HepG2 (cell line): ENCODE results near the gene SCN9A. TPM values are rescaled to one million over a fixed set of nuclear protein-coding genes. Genes with fewer than 3 reads are reported as not detected.

Source experiments
- CBFB ChIP-seq: sonication (generic); formaldehyde crosslinking; IDR thresholded peaks from 2 replicates; pipeline ENCODE4 v1.4.0; 2020; ENCODE audit warnings: missing genetic modification reagents
- HOXA9 ChIP-seq: sonication (generic); formaldehyde crosslinking; IDR thresholded peaks from 2 replicates; pipeline ENCODE4 v1.8.1; 2022; ENCODE audit warnings: missing genetic modification reagents, mild to moderate bottlenecking, moderate library complexity, borderline replicate concordance
- KLF11 ChIP-seq: IDR thresholded peaks from 2 replicates; pipeline ENCODE4 v1.6.1; 2016; ENCODE audit warnings: missing compliant biosample characterization
- MYNN ChIP-seq: sonication (generic); formaldehyde crosslinking; IDR thresholded peaks from 2 replicates; pipeline ENCODE4 v1.4.0; 2020; ENCODE audit warnings: mild to moderate bottlenecking, low read depth, missing genetic modification reagents
- RELA ChIP-seq: sonication (generic); formaldehyde crosslinking; IDR thresholded peaks from 2 replicates; pipeline ENCODE4 v1.4.0; 2020; ENCODE audit warnings: missing genetic modification reagents
- SAFB2 ChIP-seq: sonication (generic); formaldehyde crosslinking; IDR thresholded peaks from 2 replicates; pipeline ENCODE4 v1.5.1; 2020; ENCODE audit warnings: missing genetic modification reagents, low read depth, mild to moderate bottlenecking, borderline replicate concordance
- THYN1 ChIP-seq: sonication (generic); formaldehyde crosslinking; IDR thresholded peaks from 2 replicates; pipeline ENCODE4 v1.8.1; 2023; ENCODE audit warnings: low read depth, mild to moderate bottlenecking, moderate library complexity, missing genetic modification reagents, borderline replicate concordance
- ZNF44 ChIP-seq: sonication (generic); formaldehyde crosslinking; IDR thresholded peaks from 2 replicates; pipeline ENCODE4 v1.5.1; 2020; ENCODE audit warnings: mild to moderate bottlenecking, missing genetic modification reagents
- ZNF589 ChIP-seq: sonication (generic); formaldehyde crosslinking; conservative IDR thresholded peaks from 2 replicates; pipeline ENCODE4 v1.8.0; 2022; ENCODE audit warnings: mild to moderate bottlenecking, moderate library complexity, missing genetic modification reagents
- ZSCAN9 ChIP-seq: IDR thresholded peaks from 2 replicates; pipeline ENCODE4 v1.6.1; 2016; ENCODE audit warnings: borderline replicate concordance
- polyA plus RNA-seq, 8 experiments: library from polyadenylated mRNA; depleted of rRNA in 3 of 8; stranded (reverse) in 7 of 8; unstranded in 1 of 8; fragments of >200 nt; fragmentation: Illumina TruSeq in 4 of 8; extraction: Trizol in 4 of 8; gene quantifications; 2 replicates each; pipeline versions ENCODE4 v1.2.1 to v1.2.3, GENCODE V29; 2011 to 2016; ENCODE audit warnings: low read depth in 4 of 8, missing spikeins in 1 of 8, mixed read lengths in 1 of 8; ENCODE audit not compliant: insufficient read depth in 1 of 8
- total RNA-seq, 5 experiments: library from RNA; depleted of rRNA; stranded (reverse); fragments of >200 nt; fragmentation: Illumina TruSeq; extraction: Trizol; gene quantifications; 2 replicates each; pipeline ENCODE4 v1.2.3, GENCODE V29; 2016; ENCODE audit warnings: low read depth in 1 of 5
- TF ChIP-seq, protein P1 (sequence below): sonication (generic); formaldehyde crosslinking; IDR thresholded peaks from 2 replicates; pipeline ENCODE4 v1.4.0; 2020; ENCODE audit warnings: missing genetic modification reagents, borderline replicate concordance
- TF ChIP-seq, protein P2 (sequence below): sonication (generic); formaldehyde crosslinking; IDR thresholded peaks from 2 replicates; pipeline ENCODE4 v1.4.0; 2020; ENCODE audit warnings: missing genetic modification reagents
- TF ChIP-seq, protein P3 (sequence below): IDR thresholded peaks from 2 replicates; pipeline ENCODE4 v1.4.0; 2020; ENCODE audit warnings: mild to moderate bottlenecking, missing genetic modification reagents
- TF ChIP-seq, protein P4 (sequence below): sonication (generic); formaldehyde crosslinking; IDR thresholded peaks from 2 replicates; pipeline ENCODE4 v1.4.0; 2020; ENCODE audit warnings: missing genetic modification reagents
- TF ChIP-seq, protein P5 (sequence below): sonication (generic); formaldehyde crosslinking; IDR thresholded peaks from 2 replicates; pipeline ENCODE4 v1.4.0; 2020; ENCODE audit warnings: missing genetic modification reagents

The SCN9A gene
- total and polyA plus RNA-seq, 2 of the 13 experiments (the other 11 are each of a cell fraction or from before 2014, with no cell fraction given): 15.3 to 24.3 TPM

DNA sequence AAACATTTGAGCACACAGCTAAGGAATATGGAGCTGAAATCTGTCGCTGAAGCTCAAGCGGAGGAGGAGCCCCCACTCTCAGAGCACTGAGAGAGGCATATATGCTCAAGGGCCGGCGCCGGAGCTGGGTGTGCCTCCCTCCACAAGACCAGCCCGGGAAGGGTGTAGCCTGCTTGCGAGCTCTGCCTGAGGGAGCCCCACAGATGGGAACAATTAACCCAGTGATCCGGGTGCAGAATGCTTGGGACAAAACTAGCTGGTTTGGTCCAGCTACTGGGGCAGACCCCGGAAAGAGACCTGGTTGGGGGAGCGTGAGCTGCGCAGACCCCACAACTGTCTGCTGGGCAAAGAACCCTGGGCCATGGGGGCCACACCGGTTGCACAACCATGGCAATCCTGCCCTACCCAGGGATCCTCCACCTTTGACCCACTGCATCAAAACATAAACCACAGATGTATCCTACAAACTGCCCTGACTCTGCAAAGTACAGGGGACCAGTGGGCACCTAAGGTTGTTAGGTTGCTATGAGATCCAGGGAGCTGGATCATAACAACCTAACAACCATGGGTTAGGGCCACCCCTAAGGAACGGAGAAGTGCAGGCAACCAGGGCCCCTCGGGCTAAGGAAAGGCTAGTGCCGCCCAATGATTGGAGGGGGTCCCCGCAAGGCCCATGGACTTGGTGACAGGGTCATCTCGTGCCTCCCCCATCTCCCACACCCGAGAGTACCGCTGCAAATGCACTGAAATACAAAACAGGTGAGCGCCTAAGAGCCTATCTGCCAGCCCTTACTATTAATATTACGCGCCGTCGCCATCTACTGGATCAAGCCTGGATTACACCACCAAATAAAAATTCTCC is 194.6 kb downstream of the SCN9A start (continued):
- TF ChIP-seq MYNN (CRISPR knock-in tag): 0 out of 2 replicates have a peak, but pooled peaks have one; percentile 44
- TF ChIP-seq, protein P1, sequence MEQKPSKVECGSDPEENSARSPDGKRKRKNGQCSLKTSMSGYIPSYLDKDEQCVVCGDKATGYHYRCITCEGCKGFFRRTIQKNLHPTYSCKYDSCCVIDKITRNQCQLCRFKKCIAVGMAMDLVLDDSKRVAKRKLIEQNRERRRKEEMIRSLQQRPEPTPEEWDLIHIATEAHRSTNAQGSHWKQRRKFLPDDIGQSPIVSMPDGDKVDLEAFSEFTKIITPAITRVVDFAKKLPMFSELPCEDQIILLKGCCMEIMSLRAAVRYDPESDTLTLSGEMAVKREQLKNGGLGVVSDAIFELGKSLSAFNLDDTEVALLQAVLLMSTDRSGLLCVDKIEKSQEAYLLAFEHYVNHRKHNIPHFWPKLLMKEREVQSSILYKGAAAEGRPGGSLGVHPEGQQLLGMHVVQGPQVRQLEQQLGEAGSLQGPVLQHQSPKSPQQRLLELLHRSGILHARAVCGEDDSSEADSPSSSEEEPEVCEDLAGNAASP (CRISPR knock-in tag): 0 out of 2 replicates have a peak, but pooled peaks have one; percentile 16
- TF ChIP-seq, protein P2, sequence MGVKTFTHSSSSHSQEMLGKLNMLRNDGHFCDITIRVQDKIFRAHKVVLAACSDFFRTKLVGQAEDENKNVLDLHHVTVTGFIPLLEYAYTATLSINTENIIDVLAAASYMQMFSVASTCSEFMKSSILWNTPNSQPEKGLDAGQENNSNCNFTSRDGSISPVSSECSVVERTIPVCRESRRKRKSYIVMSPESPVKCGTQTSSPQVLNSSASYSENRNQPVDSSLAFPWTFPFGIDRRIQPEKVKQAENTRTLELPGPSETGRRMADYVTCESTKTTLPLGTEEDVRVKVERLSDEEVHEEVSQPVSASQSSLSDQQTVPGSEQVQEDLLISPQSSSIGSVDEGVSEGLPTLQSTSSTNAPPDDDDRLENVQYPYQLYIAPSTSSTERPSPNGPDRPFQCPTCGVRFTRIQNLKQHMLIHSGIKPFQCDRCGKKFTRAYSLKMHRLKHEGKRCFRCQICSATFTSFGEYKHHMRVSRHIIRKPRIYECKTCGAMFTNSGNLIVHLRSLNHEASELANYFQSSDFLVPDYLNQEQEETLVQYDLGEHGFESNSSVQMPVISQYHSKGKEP (CRISPR knock-in tag): 0 out of 2 replicates have a peak, but pooled peaks have one; percentile 15
- TF ChIP-seq, protein P3, sequence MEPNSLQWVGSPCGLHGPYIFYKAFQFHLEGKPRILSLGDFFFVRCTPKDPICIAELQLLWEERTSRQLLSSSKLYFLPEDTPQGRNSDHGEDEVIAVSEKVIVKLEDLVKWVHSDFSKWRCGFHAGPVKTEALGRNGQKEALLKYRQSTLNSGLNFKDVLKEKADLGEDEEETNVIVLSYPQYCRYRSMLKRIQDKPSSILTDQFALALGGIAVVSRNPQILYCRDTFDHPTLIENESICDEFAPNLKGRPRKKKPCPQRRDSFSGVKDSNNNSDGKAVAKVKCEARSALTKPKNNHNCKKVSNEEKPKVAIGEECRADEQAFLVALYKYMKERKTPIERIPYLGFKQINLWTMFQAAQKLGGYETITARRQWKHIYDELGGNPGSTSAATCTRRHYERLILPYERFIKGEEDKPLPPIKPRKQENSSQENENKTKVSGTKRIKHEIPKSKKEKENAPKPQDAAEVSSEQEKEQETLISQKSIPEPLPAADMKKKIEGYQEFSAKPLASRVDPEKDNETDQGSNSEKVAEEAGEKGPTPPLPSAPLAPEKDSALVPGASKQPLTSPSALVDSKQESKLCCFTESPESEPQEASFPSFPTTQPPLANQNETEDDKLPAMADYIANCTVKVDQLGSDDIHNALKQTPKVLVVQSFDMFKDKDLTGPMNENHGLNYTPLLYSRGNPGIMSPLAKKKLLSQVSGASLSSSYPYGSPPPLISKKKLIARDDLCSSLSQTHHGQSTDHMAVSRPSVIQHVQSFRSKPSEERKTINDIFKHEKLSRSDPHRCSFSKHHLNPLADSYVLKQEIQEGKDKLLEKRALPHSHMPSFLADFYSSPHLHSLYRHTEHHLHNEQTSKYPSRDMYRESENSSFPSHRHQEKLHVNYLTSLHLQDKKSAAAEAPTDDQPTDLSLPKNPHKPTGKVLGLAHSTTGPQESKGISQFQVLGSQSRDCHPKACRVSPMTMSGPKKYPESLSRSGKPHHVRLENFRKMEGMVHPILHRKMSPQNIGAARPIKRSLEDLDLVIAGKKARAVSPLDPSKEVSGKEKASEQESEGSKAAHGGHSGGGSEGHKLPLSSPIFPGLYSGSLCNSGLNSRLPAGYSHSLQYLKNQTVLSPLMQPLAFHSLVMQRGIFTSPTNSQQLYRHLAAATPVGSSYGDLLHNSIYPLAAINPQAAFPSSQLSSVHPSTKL (CRISPR knock-in tag): peak; percentile 65; the same call in 1 of the 2 replicates
- peak; percentile 58; the same call in 1 of the 2 replicates for TF ChIP-seq ZSCAN9 (CRISPR knock-in tag)
- 0 out of 2 replicates have a peak, but pooled peaks have one; percentile 44 for TF ChIP-seq ZNF44 (CRISPR knock-in tag)
- no peak for TF ChIP-seq HOXA9 (CRISPR knock-in tag)
- no peak for TF ChIP-seq KLF11 (CRISPR knock-in tag)
- TF ChIP-seq SAFB2 (CRISPR knock-in tag): no peak
- no peak for TF ChIP-seq ZNF589
- TF ChIP-seq, protein P4, sequence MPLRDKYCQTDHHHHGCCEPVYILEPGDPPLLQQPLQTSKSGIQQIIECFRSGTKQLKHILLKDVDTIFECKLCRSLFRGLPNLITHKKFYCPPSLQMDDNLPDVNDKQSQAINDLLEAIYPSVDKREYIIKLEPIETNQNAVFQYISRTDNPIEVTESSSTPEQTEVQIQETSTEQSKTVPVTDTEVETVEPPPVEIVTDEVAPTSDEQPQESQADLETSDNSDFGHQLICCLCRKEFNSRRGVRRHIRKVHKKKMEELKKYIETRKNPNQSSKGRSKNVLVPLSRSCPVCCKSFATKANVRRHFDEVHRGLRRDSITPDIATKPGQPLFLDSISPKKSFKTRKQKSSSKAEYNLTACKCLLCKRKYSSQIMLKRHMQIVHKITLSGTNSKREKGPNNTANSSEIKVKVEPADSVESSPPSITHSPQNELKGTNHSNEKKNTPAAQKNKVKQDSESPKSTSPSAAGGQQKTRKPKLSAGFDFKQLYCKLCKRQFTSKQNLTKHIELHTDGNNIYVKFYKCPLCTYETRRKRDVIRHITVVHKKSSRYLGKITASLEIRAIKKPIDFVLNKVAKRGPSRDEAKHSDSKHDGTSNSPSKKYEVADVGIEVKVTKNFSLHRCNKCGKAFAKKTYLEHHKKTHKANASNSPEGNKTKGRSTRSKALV (CRISPR knock-in tag): 0 out of 2 replicates have a peak, but pooled peaks have one; percentile 18
- no peak for TF ChIP-seq CBFB (CRISPR knock-in tag)
- TF ChIP-seq, protein P5, sequence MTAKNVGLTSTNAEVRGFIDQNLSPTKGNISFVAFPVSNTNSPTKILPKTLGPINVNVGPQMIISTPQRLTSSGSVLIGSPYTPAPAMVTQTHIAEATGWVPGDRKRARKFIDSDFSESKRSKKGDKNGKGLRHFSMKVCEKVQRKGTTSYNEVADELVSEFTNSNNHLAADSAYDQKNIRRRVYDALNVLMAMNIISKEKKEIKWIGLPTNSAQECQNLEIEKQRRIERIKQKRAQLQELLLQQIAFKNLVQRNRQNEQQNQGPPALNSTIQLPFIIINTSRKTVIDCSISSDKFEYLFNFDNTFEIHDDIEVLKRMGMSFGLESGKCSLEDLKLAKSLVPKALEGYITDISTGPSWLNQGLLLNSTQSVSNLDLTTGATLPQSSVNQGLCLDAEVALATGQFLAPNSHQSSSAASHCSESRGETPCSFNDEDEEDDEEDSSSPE (CRISPR knock-in tag): 0 out of 2 replicates have a peak, but pooled peaks have one; percentile 32
- TF ChIP-seq RELA (CRISPR knock-in tag): no peak
- no peak for TF ChIP-seq THYN1 (CRISPR knock-in tag)
